ENCODE measurements around the gene GIT2. TPM values are rescaled to one million over a fixed set of nuclear protein-coding genes. Genes with fewer than 3 reads are reported as not detected.

Gene GIT2
- total and polyA plus RNA-seq, 2 of the 8 experiments (the other 6 are each of a cell fraction or from before 2014, with no cell fraction given): 9.6 to 20.7 TPM

DNA sequence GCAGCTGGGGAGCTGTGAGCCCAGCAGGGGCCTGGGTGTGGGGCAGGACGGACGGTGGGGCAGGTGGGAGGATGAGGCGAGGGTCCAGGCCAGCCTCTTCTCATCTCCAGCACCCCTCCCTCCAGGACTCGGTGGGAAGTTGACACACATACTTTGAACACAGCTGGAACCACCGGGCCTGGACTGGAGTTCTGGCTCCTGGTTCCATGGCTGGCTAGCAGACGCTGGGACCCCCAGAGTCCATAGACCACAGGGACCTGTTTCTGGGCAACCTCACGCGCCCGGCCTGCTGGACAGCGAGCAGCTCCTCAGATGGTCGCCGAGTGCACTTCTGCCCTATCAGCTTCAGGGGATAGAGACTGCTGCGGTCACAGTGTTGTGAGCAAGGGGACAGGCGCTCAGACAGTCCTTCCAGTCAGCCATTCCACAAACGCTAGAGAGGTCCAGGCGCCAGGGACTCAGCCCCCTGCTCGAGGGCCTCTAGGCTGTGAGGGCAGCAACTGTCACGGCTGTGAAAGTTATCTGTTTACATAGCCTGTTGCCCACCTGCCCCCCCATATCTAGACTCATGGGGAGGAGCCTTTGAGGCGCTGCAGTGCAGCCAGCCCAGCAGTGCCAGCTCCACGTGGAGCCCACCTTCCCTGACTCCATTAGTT is 70.9 kb downstream of the GIT2 start:
- no peak overlapping the region for H3K14ac ChIP-seq (ENCODE audit: insufficient read length)
- no peak for TF ChIP-seq PHF8 (conservative IDR thresholded peaks at IDR 0.05; ENCODE audit: low read depth, low read length)
- H2BK20ac ChIP-seq (ENCODE audit: low read length): no peak overlapping the region
- H4K5ac ChIP-seq (ENCODE audit: insufficient read length, low read depth, low read length): no peak overlapping the region
- no peak overlapping the region for H3K56ac ChIP-seq (replicated peaks; ENCODE audit: insufficient read length, low read depth, low read length)
- no peak overlapping the region for H3K9ac ChIP-seq (replicated peaks in 1 of 4; ENCODE audit: extremely low read depth in 1 of 4, low read depth in 3 of 4, low read length in 3 of 4)
- no peak for FAIRE-seq
- H2AK5ac ChIP-seq (ENCODE audit: low read depth, low read length): no peak overlapping the region
- no peak overlapping the region for H2BK120ac ChIP-seq (replicated peaks; ENCODE audit: low read depth, low read length)
- H4K91ac ChIP-seq (replicated peaks; ENCODE audit: insufficient read length, low read length): no peak overlapping the region
- H3K27me3 ChIP-seq (replicated peaks in 1 of 4; ENCODE audit: control insufficient read depth in 3 of 4, extremely low read depth in 1 of 4, insufficient read depth in 3 of 4, low read length in 3 of 4): no peaks in the 10 kb centered on the region
- H2BK5ac ChIP-seq (ENCODE audit: low read depth, low read length): no peak overlapping the region
- H2BK15ac ChIP-seq (ENCODE audit: low read length): no peak overlapping the region
- H2AFZ ChIP-seq (ENCODE audit: low read length): no peak overlapping the region
- H3K4me3 ChIP-seq (ENCODE audit: extremely low read depth in 1 of 4, insufficient read depth in 2 of 4, low read depth in 3 of 4, low read length in 4 of 4): no peak overlapping the region
- H3K79me2 ChIP-seq (ENCODE audit: control insufficient read depth in 1 of 2, insufficient read depth in 2 of 2, low read length in 2 of 2): no peaks in the 10 kb centered on the region
- DNase-seq (ENCODE audit: low read depth in 1 of 2, low spot score in 2 of 2): no peak
- H3K4me2 ChIP-seq (ENCODE audit: insufficient read depth in 1 of 2, low read depth in 2 of 2, low read length in 2 of 2): no peak overlapping the region
- CTCF ChIA-PET (ENCODE audit: partially characterized antibody): interaction anchor here (0.6 to 10.4 kb wide), 8 partner anchors 11 to 176 kb away, joined by 3 to 114 read pairs (median 7); partner anchors contain the start of gene TCHP
- no peak overlapping the region for H3K18ac ChIP-seq (ENCODE audit: extremely low read depth, low read length)
- H3K9me3 ChIP-seq (ENCODE audit: insufficient read depth in 2 of 2, low read depth in 1 of 2, low read length in 1 of 2): peaks cover 0 to under 1% of the 10 kb centered on the region in 2 experiments; a peak in 1 of 4 replicates
- H4K8ac ChIP-seq (ENCODE audit: extremely low read depth, insufficient read depth, low read length): no peak overlapping the region; the same call in 1 of the 2 replicates
- POLR2A ChIA-PET (ENCODE audit: partially characterized antibody): interaction anchor here (0.6 to 1.2 kb wide), 2 partner anchors 16 to 25 kb away, joined by 3 read pairs; no protein-coding TSS in a partner anchor
- H3K27ac ChIP-seq (ENCODE audit: low read depth, low read length): no peak overlapping the region
- peaks cover 0 to 3% (median 0%) of the 10 kb centered on the region in 4 experiments; a peak in 1 of 7 replicates for H3K4me1 ChIP-seq (replicated peaks in 1 of 4; ENCODE audit: control insufficient read depth in 3 of 4, insufficient read depth in 4 of 4, low read length in 3 of 4)
- H3K36me3 ChIP-seq (ENCODE audit: control insufficient read depth in 2 of 4, insufficient read depth in 4 of 4, low read length in 3 of 4): no peaks in the 10 kb centered on the region; a peak in 1 of 8 replicates
- H3K79me1 ChIP-seq (ENCODE audit: low read depth, low read length): no peaks in the 10 kb centered on the region
- no peak overlapping the region for H3K23ac ChIP-seq (ENCODE audit: insufficient read length)
- WGBS, 2 experiments (ENCODE audit: extremely low coverage in 1 of 2, insufficient coverage in 1 of 2, insufficient read length in 1 of 2, insufficient replicate concordance in 2 of 2, low coverage in 1 of 2, low lambda C conversion rate in 2 of 2, missing lambda C conversion rate in 1 of 2): 91% methylated on average over 20 of the region's 20 CpGs; no CpG with 5 or more reads in 1 of the 2 experiments
- no peaks in the 10 kb centered on the region for H4K20me1 ChIP-seq (replicated peaks in 1 of 2; ENCODE audit: control insufficient read depth in 1 of 2, insufficient read depth in 2 of 2, low read length in 2 of 2)
- H2BK12ac ChIP-seq (ENCODE audit: low read depth, low read length): no peak overlapping the region
- H3K23me2 ChIP-seq (ENCODE audit: low read depth, low read length): no peaks in the 10 kb centered on the region
- no peak overlapping the region for H3K4ac ChIP-seq (replicated peaks; ENCODE audit: insufficient read length, low read depth, low read length)
